GM12878 (cell line): Measurements from ENCODE around the gene SFMBT1.

Source experiments
- CHD2 ChIP-seq: IDR thresholded peaks from 2 replicates; pipeline ENCODE4 v1.6.1; 2011; ENCODE audit warnings: low read depth, low read length, improper control_type of control experiment, borderline replicate concordance
- DPF2 ChIP-seq: fragments of 450-650 bp; IDR thresholded peaks from 2 replicates; pipeline ENCODE4 v1.6.1; 2017; ENCODE audit warnings: mild to moderate bottlenecking
- FOS ChIP-seq: IDR thresholded peaks from 3 replicates; pipeline ENCODE4 v1.6.1; 2011; ENCODE audit warnings: borderline replicate concordance; ENCODE audit not compliant: insufficient read length; ENCODE audit errors: extremely low read depth
- FOXK2 ChIP-seq: fragments of 450-650 bp; IDR thresholded peaks from 2 replicates; pipeline ENCODE4 v1.6.1; 2017; ENCODE audit warnings: mild to moderate bottlenecking, moderate library complexity
- MXI1 ChIP-seq: fragments of 150-350 bp; IDR thresholded peaks from 2 replicates; pipeline ENCODE4 v1.6.1; 2011; ENCODE audit warnings: low read depth, mild to moderate bottlenecking, inconsistent platforms, low read length, improper control_type of control experiment
- POLR2AphosphoS5 ChIP-seq: IDR thresholded peaks from 2 replicates; pipeline ENCODE4 v1.6.1; 2011; ENCODE audit warnings: mild to moderate bottlenecking, low read length, inconsistent platforms
- RAD21 ChIP-seq: IDR thresholded peaks from 2 replicates; pipeline ENCODE4 v1.6.1; 2011; ENCODE audit warnings: mild to moderate bottlenecking, low read depth, low read length, moderate library complexity; ENCODE audit not compliant: insufficient read depth
- RBBP5 ChIP-seq: fragments of 200-600 bp; sonication (generic); conservative IDR thresholded peaks from 2 replicates; pipeline ENCODE4 v1.6.1; 2016
- SUZ12 ChIP-seq: fragments of 200-600 bp; sonication (generic); IDR thresholded peaks from one replicate; pipeline ENCODE4 v1.6.1; 2018; ENCODE audit warnings: antibody characterized with exemption, mild to moderate bottlenecking; ENCODE audit not compliant: unreplicated experiment
- ZBTB33 ChIP-seq: fragments of 450-650 bp; IDR thresholded peaks from 2 replicates; pipeline ENCODE4 v1.6.1; 2017; ENCODE audit warnings: mild to moderate bottlenecking
- ZBTB4 ChIP-seq: fragments of 450-650 bp; formaldehyde crosslinking; IDR thresholded peaks from 2 replicates; pipeline ENCODE4 v1.4.0; 2022; ENCODE audit warnings: mild to moderate bottlenecking, moderate library complexity
- ZZZ3 ChIP-seq: IDR thresholded peaks from 2 replicates; pipeline ENCODE4 v1.6.1; 2011; ENCODE audit warnings: low read depth; ENCODE audit not compliant: control insufficient read depth, insufficient read length
- TF ChIP-seq, protein P1 (sequence below), 3 experiments: IDR thresholded peaks in 2 of 3; conservative IDR thresholded peaks in 1 of 3; 2 replicates each; pipeline ENCODE4 v1.5.1; 2011; ENCODE audit warnings: low read depth in 3 of 3, low read length in 3 of 3, mild to moderate bottlenecking in 3 of 3, control low read depth in 2 of 3, moderate library complexity in 2 of 3, inconsistent platforms in 1 of 3, mixed read lengths in 1 of 3; ENCODE audit not compliant: control insufficient read depth in 2 of 3, insufficient read depth in 1 of 3; ENCODE audit errors: extremely low read depth in 1 of 3
- TF ChIP-seq, protein P2 (sequence below): IDR thresholded peaks from 2 replicates; pipeline ENCODE4 v1.6.1; 2012; ENCODE audit warnings: low read depth, low read length, improper control_type of control experiment

DNA sequence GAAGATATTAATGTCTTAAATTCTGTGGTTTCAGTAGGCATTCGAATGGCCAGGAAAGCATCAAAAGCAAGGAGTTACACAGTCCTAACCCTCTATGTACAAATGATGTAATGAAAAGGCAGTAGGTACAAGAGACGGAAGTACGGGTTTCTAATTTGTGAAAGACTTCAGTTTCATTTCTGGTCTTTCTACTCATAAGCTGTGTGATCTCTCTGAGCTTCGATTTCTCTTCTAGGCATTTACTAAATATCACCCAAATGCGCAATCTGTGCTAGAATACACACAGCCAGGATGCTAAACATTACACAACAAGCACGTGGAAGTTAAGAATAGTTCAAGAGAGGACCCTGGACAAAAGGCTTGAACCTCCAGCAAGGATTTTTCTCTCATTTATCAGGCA, 130.6 kb downstream of the SFMBT1 start:
- TF ChIP-seq RBBP5, result no peak
- no peak for TF ChIP-seq ZBTB4 (CRISPR knock-in tag)
- TF ChIP-seq CHD2, result no peak
- TF ChIP-seq, protein P1, sequence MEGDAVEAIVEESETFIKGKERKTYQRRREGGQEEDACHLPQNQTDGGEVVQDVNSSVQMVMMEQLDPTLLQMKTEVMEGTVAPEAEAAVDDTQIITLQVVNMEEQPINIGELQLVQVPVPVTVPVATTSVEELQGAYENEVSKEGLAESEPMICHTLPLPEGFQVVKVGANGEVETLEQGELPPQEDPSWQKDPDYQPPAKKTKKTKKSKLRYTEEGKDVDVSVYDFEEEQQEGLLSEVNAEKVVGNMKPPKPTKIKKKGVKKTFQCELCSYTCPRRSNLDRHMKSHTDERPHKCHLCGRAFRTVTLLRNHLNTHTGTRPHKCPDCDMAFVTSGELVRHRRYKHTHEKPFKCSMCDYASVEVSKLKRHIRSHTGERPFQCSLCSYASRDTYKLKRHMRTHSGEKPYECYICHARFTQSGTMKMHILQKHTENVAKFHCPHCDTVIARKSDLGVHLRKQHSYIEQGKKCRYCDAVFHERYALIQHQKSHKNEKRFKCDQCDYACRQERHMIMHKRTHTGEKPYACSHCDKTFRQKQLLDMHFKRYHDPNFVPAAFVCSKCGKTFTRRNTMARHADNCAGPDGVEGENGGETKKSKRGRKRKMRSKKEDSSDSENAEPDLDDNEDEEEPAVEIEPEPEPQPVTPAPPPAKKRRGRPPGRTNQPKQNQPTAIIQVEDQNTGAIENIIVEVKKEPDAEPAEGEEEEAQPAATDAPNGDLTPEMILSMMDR (IDR thresholded peaks at IDR 0.05 in 2 of 3, conservative IDR thresholded peaks at IDR 0.05 in 1 of 3; ENCODE audit: control insufficient read depth in 2 of 3, extremely low read depth in 1 of 3, insufficient read depth in 1 of 3, low read depth in 3 of 3, low read length in 3 of 3), result no peak
- no peak for TF ChIP-seq SUZ12
- TF ChIP-seq POLR2AphosphoS5, result no peak
- no peak for TF ChIP-seq ZZZ3
- no peak for TF ChIP-seq FOS
- no peak for TF ChIP-seq DPF2
- no peak for TF ChIP-seq RAD21
- TF ChIP-seq, protein P2, sequence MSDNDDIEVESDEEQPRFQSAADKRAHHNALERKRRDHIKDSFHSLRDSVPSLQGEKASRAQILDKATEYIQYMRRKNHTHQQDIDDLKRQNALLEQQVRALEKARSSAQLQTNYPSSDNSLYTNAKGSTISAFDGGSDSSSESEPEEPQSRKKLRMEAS, result no peak
- no peak for TF ChIP-seq MXI1
- no peak for TF ChIP-seq ZBTB33
- TF ChIP-seq FOXK2, result no peak
